PC-3 (cell line): ENCODE data around the gene CIB4.

ENCODE experiments used
- CTCF ChIP-seq: fragments of 300-600 bp; sonication (generic); conservative IDR thresholded peaks from 2 replicates; pipeline ENCODE4 v1.5.1; 2017; ENCODE audit warnings: antibody characterized with exemption, low read depth, mild to moderate bottlenecking, low read length
- EZH2 ChIP-seq: fragments of 300-600 bp; sonication (generic); IDR thresholded peaks from one replicate; pipeline ENCODE4 v1.6.1; 2017; ENCODE audit warnings: antibody characterized with exemption, mild to moderate bottlenecking, low read length; ENCODE audit not compliant: unreplicated experiment

DNA sequence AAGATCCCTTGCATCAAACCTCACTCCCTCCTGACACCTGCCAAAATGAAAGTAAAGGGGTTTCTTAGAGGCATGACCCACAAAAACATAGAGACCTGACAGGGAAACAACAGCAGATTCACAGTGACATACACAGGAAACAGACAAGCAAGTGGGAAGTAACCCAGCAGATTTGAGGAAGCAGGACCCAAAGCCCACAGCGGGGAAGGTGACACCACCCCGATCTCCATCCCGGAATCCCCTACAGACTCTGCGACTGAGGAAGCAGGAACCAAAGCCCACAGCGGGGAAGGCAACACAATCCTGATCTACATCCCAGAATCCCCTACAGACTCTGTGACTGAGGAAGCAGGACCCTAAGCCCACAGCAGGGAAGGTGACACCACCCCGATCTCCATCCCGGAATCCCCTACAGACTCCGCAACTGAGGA lies 21.6 kb downstream of the CIB4 start:
- TF ChIP-seq CTCF (no peak), EZH2 (no peak)
